ENCODE data around the gene BTBD16. TPM values are rescaled to one million over a fixed set of nuclear protein-coding genes. Genes with fewer than 3 reads are reported as not detected.

The BTBD16 gene
- total and polyA plus RNA-seq, 7 donors = 0.12 to 0.55 (median 0.54) TPM; not detected in 4

DNA sequence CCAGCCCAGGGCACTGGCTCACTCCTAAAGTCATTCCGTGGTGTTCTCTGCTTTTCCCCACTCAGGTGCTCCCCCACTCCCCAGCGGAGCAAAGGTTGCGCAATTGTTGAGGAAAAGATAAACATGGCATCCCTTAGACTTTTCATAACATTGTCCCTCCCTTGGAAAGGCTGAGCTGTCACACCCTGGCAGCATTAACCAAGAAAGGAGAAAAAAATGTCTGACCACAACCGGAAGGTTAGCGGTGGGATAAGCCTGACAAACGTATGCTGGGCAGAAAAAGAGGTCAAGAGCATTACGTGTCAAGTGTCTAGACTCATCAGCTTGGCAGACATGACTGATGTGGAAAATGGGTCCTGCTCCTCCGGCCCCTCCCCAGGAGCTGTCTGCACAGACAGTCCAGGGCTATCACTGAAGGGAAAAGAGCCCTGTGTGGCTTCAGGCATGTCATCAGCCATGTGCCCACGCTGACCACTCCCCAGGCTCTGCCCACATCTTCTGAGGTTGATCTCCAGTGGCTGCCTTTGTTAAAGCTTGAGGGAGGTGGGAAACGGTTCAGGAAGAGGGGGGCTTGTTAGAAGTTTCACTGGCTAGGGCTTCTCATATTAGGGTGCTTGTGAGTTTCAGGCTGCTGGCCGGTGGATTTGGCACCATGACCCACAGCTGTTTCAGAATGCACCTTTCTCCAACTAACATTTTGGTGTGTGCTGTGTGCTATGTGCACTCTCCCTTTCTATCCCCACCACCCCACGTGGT lies 30.1 kb downstream of the BTBD16 start:
- Histone ChIP-seq H3K27me3 (no peaks in the 10 kb centered on the region), H3K36me3 (no peaks in the 10 kb centered on the region), H3K27ac (peak overlapping the region in 2 of 4 donors; percentile 48 to 53), H3K4me1 (peaks cover 0 to 26% (median 11%) of the 10 kb centered on the region in 4 donors), H3K4me3 (no peak overlapping the region), H3K9me3 (no peaks in the 10 kb centered on the region)
- 60 to 62% methylated on average over 12 of the region's 12 CpGs for WGBS, 2 donors
- no peak for TF ChIP-seq POLR2A (IDR thresholded peaks at IDR 0.05)
- TF ChIP-seq POLR2AphosphoS5 (IDR thresholded peaks at IDR 0.05) = peak in 3 of 4 donors; percentile 36 to 66 (median 47)
- TF ChIP-seq CTCF (IDR thresholded peaks at IDR 0.05) = no peak
- no peak for TF ChIP-seq EP300 (IDR thresholded peaks at IDR 0.05)
- intact Hi-C loops (cut with DNase I) = loop anchor here (5.0 kb wide), 1 partner anchor 206 kb away; no protein-coding TSS in a partner anchor
- DNase-seq = no peak

DNA sequence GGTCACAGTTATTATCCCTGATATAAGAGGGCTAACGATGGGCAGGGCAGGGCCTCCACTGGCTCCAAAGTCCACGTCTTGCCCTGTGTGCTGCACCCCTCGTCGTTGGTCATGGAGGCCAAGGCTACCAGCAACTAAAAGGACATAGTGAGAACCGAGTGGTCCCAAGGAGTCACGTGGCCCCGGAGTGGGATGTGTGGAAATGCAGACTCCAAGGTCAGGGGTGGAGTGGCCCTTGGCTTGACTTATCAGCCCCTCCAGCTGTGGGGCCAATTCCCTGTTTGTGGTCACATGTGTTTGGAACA lies 30.7 kb downstream of the BTBD16 start:
- WGBS, 2 donors = 76 to 90% methylated on average over 7 of the region's 7 CpGs
- DNase-seq = no peak
- H3K9me3 ChIP-seq = no peaks in the 10 kb centered on the region
- H3K4me3 ChIP-seq = no peak overlapping the region
- TF ChIP-seq EP300 (IDR thresholded peaks at IDR 0.05) = no peak
- TF ChIP-seq CTCF (IDR thresholded peaks at IDR 0.05) = no peak
- TF ChIP-seq POLR2AphosphoS5 (IDR thresholded peaks at IDR 0.05) = no peak
- no peak for TF ChIP-seq POLR2A (IDR thresholded peaks at IDR 0.05)
- intact Hi-C loops (cut with DNase I) = loop anchor here (5.0 kb wide), 1 partner anchor 206 kb away; no protein-coding TSS in a partner anchor
- H3K36me3 ChIP-seq = no peaks in the 10 kb centered on the region
- H3K27ac ChIP-seq = peak overlapping the region in 1 of 4 donors; percentile 53
- no peaks in the 10 kb centered on the region for H3K27me3 ChIP-seq
- peaks cover 0 to 26% (median 12%) of the 10 kb centered on the region in 4 donors for H3K4me1 ChIP-seq

GRCh38 chr10:122302315-122302714 lies 31.2 kb downstream of the BTBD16 start:
- Histone ChIP-seq H3K4me3 (no peak overlapping the region), H3K4me1 (peaks cover 0 to 32% (median 16%) of the 10 kb centered on the region in 4 donors), H3K9me3 (no peaks in the 10 kb centered on the region), H3K27me3 (no peaks in the 10 kb centered on the region), H3K36me3 (no peaks in the 10 kb centered on the region), H3K27ac (no peak overlapping the region)
- intact Hi-C loops (cut with DNase I) = loop anchor here (5.0 kb wide), 1 partner anchor 205 kb away; no protein-coding TSS in a partner anchor
- WGBS, 2 donors = 93% methylated on average over 4 of the region's 4 CpGs
- TF ChIP-seq POLR2AphosphoS5 (IDR thresholded peaks at IDR 0.05) = no peak
- no peak for TF ChIP-seq CTCF (IDR thresholded peaks at IDR 0.05)
- no peak for TF ChIP-seq POLR2A (IDR thresholded peaks at IDR 0.05)
- DNase-seq = no peak

- no peak for DNase-seq
- WGBS, 2 donors = 85% methylated on average over 9 of the region's 9 CpGs
- H3K4me3 ChIP-seq = no peak overlapping the region
- no peaks in the 10 kb centered on the region for H3K36me3 ChIP-seq
- no peaks in the 10 kb centered on the region for H3K27me3 ChIP-seq
- no peaks in the 10 kb centered on the region for H3K9me3 ChIP-seq
- intact Hi-C loops (cut with DNase I) = loop anchor here (5.0 kb wide), 1 partner anchor 204 kb away; no protein-coding TSS in a partner anchor
- no peak overlapping the region for H3K27ac ChIP-seq
- H3K4me1 ChIP-seq = peaks cover 0 to 39% (median 27%) of the 10 kb centered on the region in 4 donors
- TF ChIP-seq POLR2AphosphoS5 (IDR thresholded peaks at IDR 0.05) (no peak), POLR2A (IDR thresholded peaks at IDR 0.05) (no peak), CTCF (IDR thresholded peaks at IDR 0.05) (no peak), EP300 (IDR thresholded peaks at IDR 0.05) (no peak)
Observed at GRCh38 chr10:122303271-122304053, 32.4 kb downstream of the BTBD16 start.

All from sigmoid colon (tissue), 7 donors.